ENCODE results near the gene CDPF1. TPM values are rescaled to one million over a fixed set of nuclear protein-coding genes. Genes with fewer than 3 reads are reported as not detected.

Gene CDPF1
- total RNA-seq, 3 donors from 2014 or later = 7.5 to 16.6 (median 13.3) TPM

DNA sequence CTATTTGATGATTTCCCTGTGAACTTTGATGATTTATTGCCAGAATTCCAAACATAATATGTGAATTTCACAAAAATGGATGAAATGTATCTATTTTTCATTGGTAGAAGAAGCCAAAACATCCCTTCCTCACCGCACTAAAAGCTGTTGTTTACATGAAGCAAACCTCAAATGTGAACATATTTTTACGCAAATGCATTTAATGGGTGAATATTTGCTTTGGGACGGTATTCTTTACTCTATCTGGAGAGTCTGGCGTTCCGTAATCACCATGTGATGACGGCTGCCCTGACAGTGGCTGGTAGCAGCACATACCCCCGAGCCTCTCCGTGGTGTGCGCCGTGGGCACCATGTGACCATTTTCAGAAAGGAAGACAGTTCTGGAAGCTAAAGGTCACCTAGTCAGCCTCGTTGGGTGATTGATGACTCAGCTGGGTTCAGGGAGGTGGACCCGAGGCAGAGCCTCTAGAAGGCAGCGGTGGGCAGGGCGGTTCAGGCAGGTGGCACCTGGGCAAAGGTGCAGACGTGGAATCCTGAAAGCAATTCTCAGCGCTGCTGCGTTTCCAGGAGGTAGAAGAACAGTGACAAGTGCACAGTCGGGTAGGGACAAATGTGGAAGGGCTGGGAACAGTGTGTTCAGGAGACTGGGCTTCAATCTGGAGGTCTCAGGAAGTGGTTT lies 54.5 kb downstream of the CDPF1 start:
- Histone ChIP-seq H3K4me1 (no peaks in the 10 kb centered on the region), H3K9me3 (no peaks in the 10 kb centered on the region), H3K27me3 (no peaks in the 10 kb centered on the region), H3K27ac (no peak overlapping the region), H3K4me3 (no peak overlapping the region), H3K36me3 (no peaks in the 10 kb centered on the region)
- no peak for DNase-seq (ENCODE audit: low spot score in 2 of 2)
- intact Hi-C loops (cut with DNase I; ENCODE audit: low total_unique reads) = no loop called here
- no peak for TF ChIP-seq POLR2A (IDR thresholded peaks at IDR 0.05)
- TF ChIP-seq POLR2AphosphoS5 (IDR thresholded peaks at IDR 0.05) = no peak
- TF ChIP-seq, protein P1, sequence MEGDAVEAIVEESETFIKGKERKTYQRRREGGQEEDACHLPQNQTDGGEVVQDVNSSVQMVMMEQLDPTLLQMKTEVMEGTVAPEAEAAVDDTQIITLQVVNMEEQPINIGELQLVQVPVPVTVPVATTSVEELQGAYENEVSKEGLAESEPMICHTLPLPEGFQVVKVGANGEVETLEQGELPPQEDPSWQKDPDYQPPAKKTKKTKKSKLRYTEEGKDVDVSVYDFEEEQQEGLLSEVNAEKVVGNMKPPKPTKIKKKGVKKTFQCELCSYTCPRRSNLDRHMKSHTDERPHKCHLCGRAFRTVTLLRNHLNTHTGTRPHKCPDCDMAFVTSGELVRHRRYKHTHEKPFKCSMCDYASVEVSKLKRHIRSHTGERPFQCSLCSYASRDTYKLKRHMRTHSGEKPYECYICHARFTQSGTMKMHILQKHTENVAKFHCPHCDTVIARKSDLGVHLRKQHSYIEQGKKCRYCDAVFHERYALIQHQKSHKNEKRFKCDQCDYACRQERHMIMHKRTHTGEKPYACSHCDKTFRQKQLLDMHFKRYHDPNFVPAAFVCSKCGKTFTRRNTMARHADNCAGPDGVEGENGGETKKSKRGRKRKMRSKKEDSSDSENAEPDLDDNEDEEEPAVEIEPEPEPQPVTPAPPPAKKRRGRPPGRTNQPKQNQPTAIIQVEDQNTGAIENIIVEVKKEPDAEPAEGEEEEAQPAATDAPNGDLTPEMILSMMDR (IDR thresholded peaks at IDR 0.05) = no peak

Other genes starting within 250 kb of the CDPF1 start
- 10 to 100 TPM; 15.2 to 31.0 (median 22.3) TPM for gene PPARA, start 99.8 kb downstream of the CDPF1 start, total RNA-seq
- gene PKDREJ, start 13.1 kb upstream of the CDPF1 start, total RNA-seq = under 1 TPM in 1 of 3 donors, not detected in 2; 0.16 TPM
- 100 to 1,000 TPM in 1 of 3 donors, 10 to 100 TPM in 2; 55.6 to 115 (median 82.3) TPM for gene TTC38, start 17.7 kb upstream of the CDPF1 start, total RNA-seq
- under 1 TPM in 2 of 3 donors, not detected in 1; 0.29 to 0.48 TPM for gene GTSE1, start 46.6 kb upstream of the CDPF1 start, total RNA-seq
- gene TRMU, start 85.4 kb upstream of the CDPF1 start, total RNA-seq = 10 to 100 TPM; 25.4 to 40.6 (median 37.6) TPM